Stomach (tissue), 4 donors: ENCODE results near the gene TFEB.

Source experiments
- CTCF ChIP-seq, 7 experiments: fragments of 450-650 bp in 4 of 7; fragments of 200-600 bp in 3 of 7; sonication (generic) in 3 of 7; IDR thresholded peaks; one replicate each; pipeline ENCODE4 v1.5.1; 2016 to 2019; ENCODE audit warnings: antibody characterized with exemption in 7 of 7, control low read depth in 2 of 7, mild to moderate bottlenecking in 1 of 7
- EP300 ChIP-seq: sonication (generic); formaldehyde crosslinking; IDR thresholded peaks from one replicate; pipeline ENCODE4 v1.6.1; 2017; ENCODE audit warnings: antibody characterized with exemption

GRCh38 chr6:41699063-41699462, 36.3 kb downstream of the TFEB start:
- no peak for TF ChIP-seq CTCF (IDR thresholded peaks at IDR 0.05)
- no peak for TF ChIP-seq EP300
